HL-60 (cell line): ENCODE data around the gene CYP4F2.

Experiments used
- DNase-seq, 2 experiments: peaks; one replicate each; pipeline ENCODE4 v3.0.0-alpha.2; 2010 to 2020; ENCODE audit warnings: low read depth in 1 of 2, low spot score in 1 of 2
- H3K27ac ChIP-seq: fragments of 250-450 bp; sonication (Bioruptor Pico); replicated peaks from 2 replicates; pipeline ENCODE4 v1.5.1; 2020; ENCODE audit warnings: mild to moderate bottlenecking, moderate library complexity
- H3K27me3 ChIP-seq: fragments of 250-450 bp; sonication (Bioruptor Pico); 2 replicates; pipeline ENCODE4 v1.5.1; 2021; ENCODE audit warnings: mild to moderate bottlenecking, moderate library complexity; ENCODE audit not compliant: insufficient read depth, poor library complexity, severe bottlenecking
- H3K4me3 ChIP-seq: replicated peaks from 2 replicates; pipeline ENCODE4 v1.5.1; 2011; ENCODE audit warnings: mild to moderate bottlenecking, control low read depth, low read length; ENCODE audit not compliant: insufficient read depth
- CTCF ChIP-seq: IDR thresholded peaks from one replicate; pipeline ENCODE4 v1.5.1; 2011; ENCODE audit warnings: low read length, control low read depth, inconsistent platforms; ENCODE audit not compliant: insufficient read depth
- GABPA ChIP-seq: IDR thresholded peaks from 2 replicates; pipeline ENCODE4 v1.6.1; 2012; ENCODE audit warnings: low read depth
- POLR2AphosphoS5 ChIP-seq: IDR thresholded peaks from 2 replicates; pipeline ENCODE4 v1.6.1; 2012; ENCODE audit warnings: low read depth
- REST ChIP-seq: IDR thresholded peaks from 2 replicates; pipeline ENCODE4 v1.6.1; 2012; ENCODE audit warnings: low read depth; ENCODE audit not compliant: insufficient replicate concordance
- SPI1 ChIP-seq: IDR thresholded peaks from 2 replicates; pipeline ENCODE4 v1.6.1; 2012; ENCODE audit warnings: low read depth, mild to moderate bottlenecking, borderline replicate concordance
- long read RNA-seq: library from polyadenylated mRNA; unstranded; transcript quantifications from one replicate; pipeline ENCODE4 v2.0.0, GENCODE V29; 2020

The CYP4F2 gene
- long read RNA-seq: 0 reads

GRCh38 chr19:15897738-15898276 is at the start of gene CYP4F2:
CYP4F2 (minus strand) TSS chr19:15898074; CDS start chr19:15897611, 463 bp downstream.
- no peak for DNase-seq
- Histone ChIP-seq H3K4me3 (no peak within 1 kb of the TSS), H3K27ac (no peak within 1 kb of the TSS), H3K27me3 (no peaks in the 10 kb centered on the region)
- TF ChIP-seq POLR2AphosphoS5 (no peak), SPI1 (no peak), REST (no peak), GABPA (no peak), CTCF (no peak)

GRCh38 chr19:15945301-15945700 is 47.4 kb upstream of the CYP4F2 start:
- Histone ChIP-seq H3K27ac (no peak overlapping the region), H3K4me3 (no peak overlapping the region), H3K27me3 (no peaks in the 10 kb centered on the region)
- DNase-seq: no peak
- no peak for TF ChIP-seq GABPA
- no peak for TF ChIP-seq POLR2AphosphoS5
- no peak for TF ChIP-seq CTCF
- no peak for TF ChIP-seq SPI1
- TF ChIP-seq REST: no peak

GRCh38 chr19:15944401-15944800 is 46.5 kb upstream of the CYP4F2 start:
- H3K4me3 ChIP-seq: no peak overlapping the region
- TF ChIP-seq POLR2AphosphoS5 (no peak), SPI1 (no peak), REST (no peak), GABPA (no peak), CTCF (no peak)
- no peak for DNase-seq
- H3K27me3 ChIP-seq: no peaks in the 10 kb centered on the region
- no peak overlapping the region for H3K27ac ChIP-seq
